Liver (tissue), 3 donors: ENCODE results near the gene VAT1.

Experiments
- ATF3 ChIP-seq: IDR thresholded peaks from 2 replicates; pipeline ENCODE4 v1.6.1; 2016; ENCODE audit warnings: antibody characterized with exemption
- CTCF ChIP-seq: fragments of 150-350 bp; IDR thresholded peaks from 2 replicates; pipeline ENCODE4 v1.5.1; 2017; ENCODE audit warnings: improper control_type of control experiment, low read depth, low read length; ENCODE audit not compliant: missing input control
- EGR1 ChIP-seq, 2 donors: IDR thresholded peaks; 2 replicates each; pipeline ENCODE4 v1.6.1; 2016 to 2018; ENCODE audit warnings: antibody characterized with exemption in 2 of 2, low read depth in 2 of 2
- FOXA1 ChIP-seq: IDR thresholded peaks from 2 replicates; pipeline ENCODE4 v1.6.1; 2016; ENCODE audit warnings: antibody characterized with exemption
- GABPA ChIP-seq, 2 donors: IDR thresholded peaks in 1 of 2; conservative IDR thresholded peaks in 1 of 2; 2 replicates each; pipeline ENCODE4 v1.6.1; 2016; ENCODE audit warnings: antibody characterized with exemption in 2 of 2, mild to moderate bottlenecking in 1 of 2, moderate library complexity in 1 of 2
- JUND ChIP-seq, 2 donors: IDR thresholded peaks; 2 replicates each; pipeline ENCODE4 v1.6.1; 2016; ENCODE audit warnings: antibody characterized with exemption in 2 of 2
- MAX ChIP-seq: IDR thresholded peaks from 2 replicates; pipeline ENCODE4 v1.6.1; 2016; ENCODE audit warnings: antibody characterized with exemption
- RAD21 ChIP-seq, 2 donors: IDR thresholded peaks; 2 replicates each; pipeline ENCODE4 v1.6.1; 2016; ENCODE audit warnings: antibody characterized with exemption in 2 of 2, mild to moderate bottlenecking in 2 of 2
- REST ChIP-seq: IDR thresholded peaks from 2 replicates; pipeline ENCODE4 v1.6.1; 2016; ENCODE audit warnings: antibody characterized with exemption, mild to moderate bottlenecking
- RXRA ChIP-seq, 2 donors: IDR thresholded peaks; 2 replicates each; pipeline ENCODE4 v1.6.1; 2017 to 2018; ENCODE audit warnings: antibody characterized with exemption in 2 of 2, mild to moderate bottlenecking in 1 of 2
- TAF1 ChIP-seq: conservative IDR thresholded peaks from 2 replicates; pipeline ENCODE4 v1.6.1; 2016; ENCODE audit warnings: antibody characterized with exemption, mild to moderate bottlenecking
- YY1 ChIP-seq: IDR thresholded peaks from 2 replicates; pipeline ENCODE4 v1.6.1; 2016; ENCODE audit warnings: antibody characterized with exemption, mild to moderate bottlenecking
- ZBTB33 ChIP-seq: IDR thresholded peaks from 2 replicates; pipeline ENCODE4 v1.6.1; 2016; ENCODE audit warnings: antibody characterized with exemption
- donor health status: healthy.
- donor health status: healthy.

GRCh38 chr17:43026595-43026994, 4.4 kb upstream of the VAT1 start:
- TF ChIP-seq MAX (no peak), YY1 (no peak), CTCF (no peak), GABPA (IDR thresholded peaks at IDR 0.05 in 1 of 2, conservative IDR thresholded peaks at IDR 0.05 in 1 of 2) (no peak), JUND (IDR thresholded peaks at IDR 0.05) (no peak), REST (no peak), RAD21 (IDR thresholded peaks at IDR 0.05) (no peak), TAF1 (no peak), ZBTB33 (no peak), RXRA (IDR thresholded peaks at IDR 0.05) (no peak), EGR1 (IDR thresholded peaks at IDR 0.05; ENCODE audit: low read depth in 2 of 2) (no peak), FOXA1 (no peak), ATF3 (no peak)
